Muscle of leg (tissue), 11 donors: Measurements from ENCODE around the gene CARD10. TPM values are rescaled to one million over a fixed set of nuclear protein-coding genes. Genes with fewer than 3 reads are reported as not detected.
A peak's percentile ranks its signal among the peaks of the same experiment; 100 is the strongest.

Source experiments
- DNase-seq: peaks from one replicate; pipeline ENCODE4 v3.0.0; 2013
- H3K27ac ChIP-seq: one replicate; pipeline ENCODE4 v1.5.1; 2013; ENCODE audit warnings: mild to moderate bottlenecking, low read length, control low read depth
- H3K27me3 ChIP-seq: one replicate; pipeline ENCODE4 v1.6.1; 2013; ENCODE audit warnings: low read length; ENCODE audit not compliant: control insufficient read depth, insufficient read depth
- H3K36me3 ChIP-seq: one replicate; pipeline ENCODE4 v1.6.1; 2013; ENCODE audit warnings: low read length; ENCODE audit not compliant: control insufficient read depth, insufficient read depth
- H3K4me1 ChIP-seq: one replicate; pipeline ENCODE4 v1.6.1; 2013; ENCODE audit warnings: low read length; ENCODE audit not compliant: control insufficient read depth, insufficient read depth
- H3K4me3 ChIP-seq: one replicate; pipeline ENCODE4 v1.5.1; 2013; ENCODE audit warnings: low read length, control low read depth
- H3K9me3 ChIP-seq: replicated peaks from 2 replicates; pipeline ENCODE4 v1.6.1; 2013; ENCODE audit warnings: low read depth, low read length; ENCODE audit not compliant: control insufficient read depth
- WGBS: methylation state at CpG from one replicate; pipeline ENCODE4 v1.1.5; 2013; ENCODE audit warnings: missing lambda C conversion rate; ENCODE audit not compliant: insufficient coverage; 5-methylcytosine and 5-hydroxymethylcytosine counted together
- polyA plus RNA-seq, 8 donors: library from polyadenylated mRNA; unstranded; fragments of 120-200 nt; gene quantifications; one replicate each; pipeline versions ENCODE4 v1.2.1 to v1.2.3, GENCODE V29; 2013; ENCODE audit warnings: inconsistent platforms in 1 of 8, low replicate concordance in 1 of 8; ENCODE audit not compliant: insufficient read length in 8 of 8, insufficient read depth in 1 of 8
- total RNA-seq: library from RNA; stranded (reverse); fragments of 120-200 nt; gene quantifications from one replicate; pipeline ENCODE4 v1.2.4, GENCODE V29; 2013

The CARD10 gene
- total and polyA plus RNA-seq, 9 donors: 7.8 to 19.3 (median 13.3) TPM

GRCh38 chr22:37504964-37505363, 14.3 kb downstream of the CARD10 start:
- 71% methylated on average over 1 of the region's 4 CpGs for WGBS
- Histone ChIP-seq H3K36me3 (peaks cover 37% of the 10 kb centered on the region), H3K4me1 (peaks cover 51% of the 10 kb centered on the region), H3K9me3 (no peaks in the 10 kb centered on the region), H3K27ac (no peak overlapping the region), H3K4me3 (no peak overlapping the region), H3K27me3 (no peaks in the 10 kb centered on the region)
- no peak for DNase-seq

GRCh38 chr22:37503850-37504249, 15.4 kb downstream of the CARD10 start:
- H3K4me1 ChIP-seq: peaks cover 53% of the 10 kb centered on the region
- H3K36me3 ChIP-seq: peaks cover 37% of the 10 kb centered on the region
- no peak for DNase-seq
- 86% methylated on average over 1 of the region's 11 CpGs for WGBS
- H3K4me3 ChIP-seq: no peak overlapping the region
- H3K27ac ChIP-seq: no peak overlapping the region
- H3K27me3 ChIP-seq: no peaks in the 10 kb centered on the region
- no peaks in the 10 kb centered on the region for H3K9me3 ChIP-seq

GRCh38 chr22:37503183-37503683, 16.0 kb downstream of the CARD10 start:
- Histone ChIP-seq H3K4me1 (peaks cover 53% of the 10 kb centered on the region), H3K4me3 (no peak overlapping the region), H3K9me3 (no peaks in the 10 kb centered on the region), H3K36me3 (peaks cover 37% of the 10 kb centered on the region), H3K27me3 (no peaks in the 10 kb centered on the region), H3K27ac (peak overlapping the region; percentile 74)
- 100% methylated on average over 1 of the region's 3 CpGs for WGBS
- no peak for DNase-seq

- DNase-seq: no peak
- WGBS: 45% methylated on average over 7 of the region's 16 CpGs
- Histone ChIP-seq H3K36me3 (peaks cover 40% of the 10 kb centered on the region), H3K4me3 (no peak overlapping the region), H3K27ac (peak overlapping the region; percentile 74), H3K9me3 (no peaks in the 10 kb centered on the region), H3K27me3 (no peaks in the 10 kb centered on the region), H3K4me1 (peaks cover 55% of the 10 kb centered on the region)
Observed at GRCh38 chr22:37502342-37503182, 16.7 kb downstream of the CARD10 start.

GRCh38 chr22:37501610-37502341, 17.4 kb downstream of the CARD10 start:
- Histone ChIP-seq H3K27me3 (no peaks in the 10 kb centered on the region), H3K27ac (peak overlapping the region; percentile 78), H3K36me3 (peaks cover 34% of the 10 kb centered on the region), H3K9me3 (no peaks in the 10 kb centered on the region), H3K4me1 (peaks cover 55% of the 10 kb centered on the region), H3K4me3 (no peak overlapping the region)
- peak; percentile 90 for DNase-seq
- WGBS: 32% methylated on average over 13 of the region's 14 CpGs

GRCh38 chr22:37500745-37501609, 18.2 kb downstream of the CARD10 start:
- H3K4me3 ChIP-seq: no peak overlapping the region
- no peaks in the 10 kb centered on the region for H3K9me3 ChIP-seq
- H3K27me3 ChIP-seq: no peaks in the 10 kb centered on the region
- DNase-seq: peak; percentile 42
- H3K27ac ChIP-seq: peak overlapping the region; percentile 78
- peaks cover 31% of the 10 kb centered on the region for H3K36me3 ChIP-seq
- H3K4me1 ChIP-seq: peaks cover 55% of the 10 kb centered on the region
- WGBS: 33% methylated on average over 18 of the region's 24 CpGs

- peaks cover 28% of the 10 kb centered on the region for H3K36me3 ChIP-seq
- no peaks in the 10 kb centered on the region for H3K9me3 ChIP-seq
- H3K4me3 ChIP-seq: no peak overlapping the region
- DNase-seq: no peak
- no peak overlapping the region for H3K27ac ChIP-seq
- H3K4me1 ChIP-seq: peaks cover 55% of the 10 kb centered on the region
- no peaks in the 10 kb centered on the region for H3K27me3 ChIP-seq
- WGBS: 72% methylated on average over 5 of the region's 13 CpGs
Observed at GRCh38 chr22:37499789-37500540, 19.2 kb downstream of the CARD10 start.

GRCh38 chr22:37499027-37499707, 20.0 kb downstream of the CARD10 start:
- Histone ChIP-seq H3K27me3 (no peaks in the 10 kb centered on the region), H3K27ac (no peak overlapping the region), H3K9me3 (no peaks in the 10 kb centered on the region), H3K4me3 (no peak overlapping the region), H3K36me3 (peaks cover 21% of the 10 kb centered on the region), H3K4me1 (peaks cover 48% of the 10 kb centered on the region)
- DNase-seq: no peak
- WGBS: 65% methylated on average over 7 of the region's 12 CpGs
